RWPE1 (cell line): ENCODE data around the gene KAT8.
A peak's percentile ranks its signal among the peaks of the same experiment; 100 is the strongest.

Experiments
- CTCF ChIA-PET: fragments of 350-600 bp; sonication (Branson Sonifier 250); formaldehyde crosslinking; extraction: SDS; loops from one replicate; lab custom pipeline; 2021; lab: Yijun Ruan, JAX
- POLR2A ChIA-PET: fragments of 400-600 bp; formaldehyde crosslinking; extraction: SDS; loops from one replicate; lab custom pipeline; 2020; ENCODE audit warnings: antibody characterized with exemption; ENCODE audit not compliant: low non-redundant PET; lab: Yijun Ruan, JAX
- DNase-seq: peaks from one replicate; pipeline ENCODE4 v3.0.0; 2012; ENCODE audit warnings: low spot score
- H3K27ac ChIP-seq: fragments of 450-650 bp; 2 replicates; pipeline ENCODE4 v1.5.1; 2017
- CTCF ChIP-seq: fragments of 450-650 bp; conservative IDR thresholded peaks from 2 replicates; pipeline ENCODE4 v1.5.1; 2017; ENCODE audit warnings: low read depth, mild to moderate bottlenecking

KAT8 gene

GRCh38 chr16:31105677-31106213 is 11.7 kb upstream of the KAT8 start:
- no peak for DNase-seq
- peak overlapping the region; percentile 92 for H3K27ac ChIP-seq
- ChIA-PET CTCF (no interaction called here), POLR2A (no interaction called here)
- peak; percentile 91 for TF ChIP-seq CTCF

DNA sequence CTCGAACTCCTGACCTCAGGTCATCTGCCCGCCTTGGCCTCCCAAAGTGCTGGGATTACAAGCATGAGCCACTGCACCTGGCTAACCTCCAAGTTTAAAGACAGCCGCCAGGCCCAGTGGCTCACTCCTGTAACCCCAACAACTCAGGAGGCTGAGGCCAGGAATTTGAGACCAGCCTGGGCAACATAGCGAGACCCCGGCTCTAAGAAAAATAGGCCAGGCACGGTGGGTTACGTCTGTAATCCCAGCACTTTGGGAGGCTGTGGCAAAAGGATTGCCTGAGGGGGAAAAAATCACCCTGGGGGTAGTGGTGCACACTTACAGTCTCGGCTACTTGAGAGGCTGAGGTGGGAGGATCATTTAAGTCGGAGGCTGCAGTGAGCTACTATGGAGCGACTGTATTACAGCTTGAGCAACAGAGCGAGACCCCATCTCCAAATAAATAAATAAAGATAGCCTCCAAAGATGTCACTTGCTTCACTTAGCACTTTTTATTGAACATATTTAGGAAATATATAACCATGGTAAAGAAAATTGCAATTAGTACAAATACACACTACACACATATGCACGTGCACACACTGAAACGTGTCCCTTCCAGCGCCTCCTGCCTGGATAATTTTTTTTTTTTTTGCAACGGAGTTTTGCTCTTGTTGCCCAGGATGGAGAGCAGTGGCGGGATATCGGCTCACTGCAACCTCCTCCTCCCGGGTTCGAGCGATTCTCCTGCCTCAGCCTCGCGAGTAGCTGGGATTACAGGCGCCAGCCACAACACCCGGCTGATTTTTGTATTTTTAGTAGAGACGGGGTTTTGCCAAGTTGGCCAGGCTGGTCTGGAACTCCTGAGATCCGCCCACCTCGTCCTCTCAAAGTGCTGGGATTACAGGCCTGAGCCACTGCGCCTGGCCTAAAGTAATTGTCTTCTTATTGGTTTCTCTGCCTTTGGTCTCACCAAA is 10.7 kb upstream of the KAT8 start:
- CTCF ChIA-PET, result interaction anchor here (0.6 kb wide), 1 partner anchor 11 kb away, joined by 5 read pairs; no protein-coding TSS in a partner anchor

GRCh38 chr16:31107465-31107867 is 10.0 kb upstream of the KAT8 start:
- POLR2A ChIA-PET, result no interaction called here
- H3K27ac ChIP-seq, result peak overlapping the region; percentile 92
- TF ChIP-seq CTCF, result no peak
- no peak for DNase-seq
- CTCF ChIA-PET, result no interaction called here

More for the DNA sequence above, 10.7 kb upstream of the KAT8 start:
- no peak for TF ChIP-seq CTCF
- H3K27ac ChIP-seq, result peak overlapping the region; percentile 92
- POLR2A ChIA-PET, result no interaction called here
- DNase-seq, result no peak

- ChIA-PET POLR2A (no interaction called here), CTCF (no interaction called here)
- TF ChIP-seq CTCF, result no peak
- DNase-seq, result peak; percentile 64
- H3K27ac ChIP-seq, result peak within 1 kb of the TSS; percentile 92
These were observed 9.2 kb upstream of the KAT8 start, which contains the start of gene BCKDK for GRCh38 chr16:31108035-31108793. Gene BCKDK (plus strand): TSS chr16:31108386. CDS start chr16:31109224, 838 bp downstream.

DNA sequence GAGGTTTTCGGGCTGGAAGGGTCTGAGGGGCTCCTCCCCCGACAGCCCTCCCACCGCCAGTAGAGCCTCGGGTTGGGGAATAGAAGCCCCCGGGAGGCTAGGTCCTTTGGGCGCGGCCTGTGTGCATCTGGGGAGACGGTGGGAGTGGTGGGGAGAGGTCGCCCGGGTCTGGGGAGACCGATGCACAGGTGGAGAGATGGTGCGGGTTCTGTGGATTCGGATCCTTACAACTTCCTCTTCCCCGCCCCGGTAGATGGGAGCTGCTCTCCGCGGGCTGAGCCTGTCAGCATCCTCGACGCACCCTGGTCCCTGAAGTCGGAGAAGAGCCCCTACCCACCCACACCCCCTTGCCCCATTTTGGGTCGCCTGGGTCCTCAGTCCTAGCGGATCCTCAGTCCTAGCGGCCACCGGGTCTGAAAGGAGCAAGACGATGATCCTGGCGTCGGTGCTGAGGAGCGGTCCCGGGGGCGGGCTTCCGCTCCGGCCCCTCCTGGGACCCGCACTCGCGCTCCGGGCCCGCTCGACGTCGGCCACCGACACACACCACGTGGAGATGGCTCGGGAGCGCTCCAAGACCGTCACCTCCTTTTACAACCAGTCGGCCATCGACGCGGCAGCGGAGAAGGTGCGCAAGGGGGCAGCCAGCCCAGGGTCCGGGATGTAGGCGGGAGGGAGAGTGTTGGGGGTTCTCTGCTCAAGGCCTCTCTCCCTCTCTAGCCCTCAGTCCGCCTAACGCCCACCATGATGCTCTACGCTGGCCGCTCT is 8.5 kb upstream of the KAT8 start:
- ChIA-PET CTCF (no interaction called here), POLR2A (no interaction called here)
- peak overlapping the region; percentile 92 for H3K27ac ChIP-seq
- no peak for DNase-seq
- TF ChIP-seq CTCF, result no peak
